ENCODE results near the gene NINL.

NINL gene

GRCh38 chr20:25499855-25500434 lies 85.4 kb downstream of the NINL start:
- DNase-seq (ENCODE audit: low read depth): no peak

GRCh38 chr20:25499031-25499430 lies 86.3 kb downstream of the NINL start:
- no peak for DNase-seq (ENCODE audit: low read depth)

- DNase-seq (ENCODE audit: low read depth): no peak
Measured at GRCh38 chr20:25498280-25498606, 87.1 kb downstream of the NINL start.

GRCh38 chr20:25497586-25498279 lies 87.6 kb downstream of the NINL start:
- no peak for DNase-seq (ENCODE audit: low read depth)

- DNase-seq (ENCODE audit: low read depth): no peak
Measured at GRCh38 chr20:25496968-25497401, 88.3 kb downstream of the NINL start.

- DNase-seq (ENCODE audit: low read depth): no peak
Measured at GRCh38 chr20:25496165-25496967, 89.0 kb downstream of the NINL start.

- DNase-seq (ENCODE audit: low read depth): no peak
Measured at GRCh38 chr20:25495189-25495824, 90.0 kb downstream of the NINL start.

- DNase-seq (ENCODE audit: low read depth): no peak
Measured at GRCh38 chr20:25494506-25495188, 90.7 kb downstream of the NINL start.

- no peak for DNase-seq (ENCODE audit: low read depth)
Measured at GRCh38 chr20:25493748-25494505, 91.4 kb downstream of the NINL start.

GRCh38 chr20:25493137-25493536 lies 92.2 kb downstream of the NINL start:
- DNase-seq (ENCODE audit: low read depth): no peak

GRCh38 chr20:25491446-25492038 lies 93.8 kb downstream of the NINL start:
- DNase-seq (ENCODE audit: low read depth): no peak

- no peak for DNase-seq (ENCODE audit: low read depth)
Measured at GRCh38 chr20:25490656-25491445, 94.5 kb downstream of the NINL start.

GRCh38 chr20:25489221-25489871 lies 96.0 kb downstream of the NINL start:
- no peak for DNase-seq (ENCODE audit: low read depth)

GRCh38 chr20:25487975-25488374 lies 97.4 kb downstream of the NINL start:
- DNase-seq (ENCODE audit: low read depth): no peak

- no peak for DNase-seq (ENCODE audit: low read depth)
Measured at GRCh38 chr20:25487306-25487705, 98.0 kb downstream of the NINL start.

- DNase-seq (ENCODE audit: low read depth): no peak
Measured at GRCh38 chr20:25486377-25486776, 99.0 kb downstream of the NINL start.

GRCh38 chr20:25485872-25486271 lies 99.5 kb downstream of the NINL start:
- no peak for DNase-seq (ENCODE audit: low read depth)

GRCh38 chr20:25484911-25485511 lies 100.3 kb downstream of the NINL start:
- no peak for DNase-seq (ENCODE audit: low read depth)

GRCh38 chr20:25484224-25484846 lies 101.0 kb downstream of the NINL start:
- no peak for DNase-seq (ENCODE audit: low read depth)

Data from activated T-cell treated with anti-CD3 and anti-CD28 coated beads for 1 hour (primary cell).